Effector CD4-positive, alpha-beta T cell (primary cell): ENCODE data around the gene DCTN1.
"Not testable (repeated sequence)": the region's sequence is repeated elsewhere in the genome, so short reads cannot be mapped to it uniquely, and the experiment has no call there.

ENCODE experiments used
- DNase-seq: peaks from one replicate; pipeline ENCODE4 v3.0.0-alpha.2; 2020
- total RNA-seq: gene quantifications from one replicate; lab custom pipeline; 2026; lab: John Stamatoyannopoulos, UW

Gene DCTN1
- 110 reads per million, percentile 84 among the genes with 10 or more reads in this experiment for total RNA-seq

- DNase-seq = no peak
Observed at GRCh38 chr2:74379851-74380789, at the start of gene DCTN1. Gene DCTN1, minus strand, starts transcription at chr2:74380311. Its CDS starts 274 bp downstream, at chr2:74380037.

GRCh38 chr2:74428675-74429074 is 48.6 kb upstream of the DCTN1 start:
- no peak for DNase-seq

GRCh38 chr2:74427551-74427950 is 47.4 kb upstream of the DCTN1 start:
- DNase-seq = no peak

GRCh38 chr2:74426181-74426758 is 46.2 kb upstream of the DCTN1 start:
- no peak for DNase-seq

GRCh38 chr2:74425523-74425922 is 45.4 kb upstream of the DCTN1 start:
- DNase-seq = no peak

- DNase-seq = no peak
Observed at GRCh38 chr2:74424995-74425406, 44.9 kb upstream of the DCTN1 start.

- no peak for DNase-seq
Observed at GRCh38 chr2:74424139-74424992, 44.3 kb upstream of the DCTN1 start.

- DNase-seq = no peak
Observed at GRCh38 chr2:74423231-74424095, 43.4 kb upstream of the DCTN1 start.

- peak; percentile 90 for DNase-seq
Observed at GRCh38 chr2:74421221-74421870, 41.2 kb upstream of the DCTN1 start, which contains the start of the genes C2orf81 and WDR54. Gene C2orf81, minus strand, starts transcription at chr2:74421619. Its CDS starts 59 bp downstream, at chr2:74421560. Gene WDR54, plus strand, starts transcription at chr2:74421730. Its CDS starts 424 bp downstream, at chr2:74422154.

GRCh38 chr2:74420443-74421103 is 40.5 kb upstream of the DCTN1 start:
- DNase-seq = not testable (repeated sequence)

GRCh38 chr2:74420006-74420405 is 39.9 kb upstream of the DCTN1 start:
- no peak for DNase-seq

- DNase-seq = no peak
Observed at GRCh38 chr2:74419345-74419744, 39.2 kb upstream of the DCTN1 start.

GRCh38 chr2:74418312-74418711 is 38.2 kb upstream of the DCTN1 start:
- no peak for DNase-seq

GRCh38 chr2:74417763-74418162 is 37.7 kb upstream of the DCTN1 start:
- no peak for DNase-seq

- DNase-seq = no peak
Observed at GRCh38 chr2:74417197-74417596, 37.1 kb upstream of the DCTN1 start.

GRCh38 chr2:74416778-74417177 is 36.7 kb upstream of the DCTN1 start:
- DNase-seq = no peak

- no peak for DNase-seq
Observed at GRCh38 chr2:74415762-74416395, 35.8 kb upstream of the DCTN1 start.

- no peak for DNase-seq
Observed at GRCh38 chr2:74414881-74415761, 35.0 kb upstream of the DCTN1 start.

GRCh38 chr2:74414441-74414840 is 34.3 kb upstream of the DCTN1 start:
- DNase-seq = no peak
